Nucleus accumbens (tissue), 56 donors: ENCODE results near the gene TUBB1.
"Not testable (repeated sequence)": the region's sequence is repeated elsewhere in the genome, so short reads cannot be mapped to it uniquely, and the experiment has no call there.

Experiments used
- DNase-seq, 56 donors: peaks; one replicate each; lab custom pipeline; 2025; lab: John Stamatoyannopoulos, UW

TUBB1 gene

DNA sequence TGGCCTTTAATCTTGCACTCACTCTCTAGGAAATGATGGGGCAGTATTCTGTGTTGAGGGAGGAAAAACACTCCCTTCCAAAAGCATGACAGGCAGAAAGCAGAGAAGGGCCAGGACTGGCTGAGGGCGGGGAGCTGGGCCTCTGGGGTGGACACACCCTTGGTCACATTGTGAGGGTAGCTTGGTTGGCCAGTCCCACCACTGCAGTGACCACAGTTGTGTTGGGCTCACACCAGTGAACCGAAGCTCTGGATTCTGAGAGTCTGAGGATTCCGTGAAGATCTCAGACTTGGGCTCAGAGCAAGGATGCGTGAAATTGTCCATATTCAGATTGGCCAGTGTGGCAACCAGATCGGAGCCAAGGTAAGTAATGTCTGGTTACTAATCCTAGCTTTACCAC is at the start of gene TUBB1:
TSS of gene TUBB1 (plus strand) at position 213 of the 400 bp plus-strand sequence. CDS start at position 307, 94 bp downstream.
- no peak for DNase-seq

DNA sequence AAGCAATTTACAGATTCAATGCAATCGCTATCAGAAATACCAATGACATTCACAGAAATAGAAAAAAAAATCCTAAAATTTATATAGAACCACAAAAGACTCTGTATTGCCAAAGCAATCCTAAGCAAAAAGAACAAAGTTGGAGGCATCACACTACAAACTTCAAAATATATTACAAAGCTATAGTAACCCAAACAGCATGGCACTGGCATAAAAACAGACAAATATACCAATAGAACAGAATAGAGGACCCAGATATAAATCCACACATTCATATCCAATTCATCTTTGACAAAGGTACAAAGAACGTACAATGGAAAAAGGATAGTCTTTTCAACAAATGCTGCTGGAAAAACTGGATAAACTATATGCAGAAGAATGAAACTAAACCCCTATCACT is 49.8 kb upstream of the TUBB1 start:
- no peak for DNase-seq

DNA sequence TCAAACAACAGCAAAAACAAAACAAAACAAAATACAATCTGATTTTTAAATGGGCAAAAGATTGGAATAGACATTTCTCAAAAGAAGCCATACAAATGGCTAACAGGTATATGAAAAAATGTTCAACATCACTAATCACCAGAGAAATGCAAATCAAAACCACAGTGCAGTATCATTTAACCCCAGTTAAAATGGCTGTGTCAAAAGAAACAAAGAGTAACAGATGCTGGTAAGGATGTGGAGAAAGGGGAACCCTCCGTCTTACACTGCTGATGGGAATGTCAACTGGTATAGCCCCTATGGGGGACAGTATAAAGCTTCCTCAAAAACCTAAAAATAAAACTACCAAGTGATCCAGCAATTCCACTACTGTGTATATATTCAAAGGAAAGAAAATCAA is 49.1 kb upstream of the TUBB1 start:
- DNase-seq, result no peak

DNA sequence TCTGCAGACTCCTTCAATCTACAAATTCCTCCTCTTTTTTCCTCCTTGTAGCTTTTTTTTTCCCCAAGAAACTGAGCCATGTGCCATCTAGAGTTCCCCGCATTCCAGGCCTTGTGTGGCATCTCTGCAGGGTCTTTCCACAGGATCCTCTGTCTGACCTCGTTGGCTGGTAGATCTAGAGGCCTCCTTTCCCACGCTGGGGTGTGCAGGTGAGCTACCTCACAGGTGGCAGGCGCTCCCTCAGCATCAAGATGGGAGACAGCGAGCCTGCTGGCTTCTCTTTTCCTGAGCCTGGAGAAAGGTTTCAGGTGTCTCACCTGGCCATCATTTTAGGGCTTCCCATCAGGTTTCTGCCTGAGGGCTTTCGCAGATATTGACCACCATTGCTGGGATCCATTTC is 47.8 kb upstream of the TUBB1 start:
- no peak for DNase-seq

DNA sequence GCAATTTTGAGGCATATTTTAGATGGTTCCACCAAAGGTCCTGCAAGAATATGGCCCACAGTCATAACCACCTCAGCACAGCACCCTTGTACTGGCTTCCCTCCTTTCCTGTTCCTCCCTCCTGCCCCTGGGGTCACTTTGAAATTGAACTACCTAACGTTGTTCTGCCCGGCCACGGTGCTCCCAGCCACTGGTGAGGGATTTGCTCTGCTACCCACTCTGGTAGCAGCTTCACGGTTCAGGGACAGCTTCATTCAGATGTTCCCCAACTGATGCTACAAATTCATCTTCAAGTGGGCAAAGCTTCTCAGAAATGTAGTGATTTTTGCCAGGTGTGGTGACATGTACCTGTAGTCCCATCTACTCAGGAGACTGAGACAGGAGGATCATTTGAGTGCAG is 46.0 kb upstream of the TUBB1 start:
- no peak for DNase-seq

DNA sequence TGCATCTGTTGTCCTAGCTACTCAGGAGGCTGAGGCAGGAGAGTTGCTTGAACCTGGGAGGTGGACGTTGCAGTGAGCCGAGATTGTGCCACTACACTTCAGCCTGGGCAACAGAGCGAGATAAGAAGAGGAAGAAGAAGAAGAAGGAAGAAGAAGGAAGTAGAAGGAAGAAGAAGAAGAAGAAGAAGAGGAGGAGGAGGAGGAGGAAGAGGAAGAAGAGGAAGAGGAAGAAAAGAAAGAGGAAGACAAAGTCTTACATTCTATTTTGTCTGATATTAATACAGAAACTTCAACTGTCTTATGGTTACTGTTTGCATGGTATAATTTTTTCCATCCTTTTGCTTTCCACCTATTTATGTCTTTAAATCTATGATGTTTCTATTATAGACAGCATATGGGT is 45.4 kb upstream of the TUBB1 start:
- no peak for DNase-seq

DNA sequence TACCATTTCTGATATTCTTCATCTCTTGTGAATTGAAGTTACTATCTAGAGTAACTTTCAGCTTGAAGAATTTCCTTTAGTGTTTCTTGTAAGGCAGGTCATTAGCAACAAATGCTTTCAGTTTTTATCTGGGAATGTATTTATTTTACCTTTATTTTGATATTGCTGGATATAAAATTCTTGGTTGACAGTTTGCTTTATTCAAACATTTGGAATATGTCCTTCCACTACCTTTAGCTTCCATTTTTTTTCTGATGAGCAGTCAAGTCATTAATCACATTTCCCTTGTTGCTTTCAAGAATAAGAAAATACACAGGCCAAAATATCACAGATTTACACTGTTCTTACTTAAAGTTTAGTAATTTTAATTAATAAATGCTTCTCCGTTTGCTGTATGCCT is 43.9 kb upstream of the TUBB1 start:
- DNase-seq, result no peak

DNA sequence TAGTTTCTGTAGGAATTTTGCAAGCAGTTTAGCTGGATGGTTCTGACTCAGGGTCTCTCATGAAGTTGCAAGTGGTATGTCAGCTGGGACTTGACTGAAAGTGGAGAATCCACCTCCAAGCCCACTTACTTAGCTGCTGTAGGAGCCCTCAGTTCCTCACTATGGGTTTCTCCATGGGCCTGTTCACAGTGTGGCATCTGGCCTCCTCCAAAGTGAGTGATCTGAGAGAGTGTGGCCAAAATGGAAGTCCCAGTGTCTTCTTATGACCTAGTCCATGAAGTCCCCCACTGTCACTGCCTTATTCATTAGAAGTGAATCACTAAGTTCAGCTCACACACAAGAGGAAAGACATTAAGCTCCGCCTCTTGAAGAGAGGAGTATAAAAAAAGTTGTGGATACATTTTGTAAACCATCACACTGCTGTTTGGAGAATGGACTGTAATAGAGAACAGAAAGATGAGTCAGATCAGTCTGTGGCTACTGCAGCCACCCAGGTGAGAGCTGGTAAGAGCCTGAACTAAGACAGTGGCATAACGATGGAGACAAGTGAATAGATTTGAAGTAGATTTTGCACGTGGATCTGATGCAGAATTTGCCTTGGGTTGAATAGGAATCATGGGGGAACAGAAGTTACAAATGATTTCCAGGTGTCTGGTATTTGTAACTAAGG is 43.0 kb upstream of the TUBB1 start:
- DNase-seq, result no peak

DNA sequence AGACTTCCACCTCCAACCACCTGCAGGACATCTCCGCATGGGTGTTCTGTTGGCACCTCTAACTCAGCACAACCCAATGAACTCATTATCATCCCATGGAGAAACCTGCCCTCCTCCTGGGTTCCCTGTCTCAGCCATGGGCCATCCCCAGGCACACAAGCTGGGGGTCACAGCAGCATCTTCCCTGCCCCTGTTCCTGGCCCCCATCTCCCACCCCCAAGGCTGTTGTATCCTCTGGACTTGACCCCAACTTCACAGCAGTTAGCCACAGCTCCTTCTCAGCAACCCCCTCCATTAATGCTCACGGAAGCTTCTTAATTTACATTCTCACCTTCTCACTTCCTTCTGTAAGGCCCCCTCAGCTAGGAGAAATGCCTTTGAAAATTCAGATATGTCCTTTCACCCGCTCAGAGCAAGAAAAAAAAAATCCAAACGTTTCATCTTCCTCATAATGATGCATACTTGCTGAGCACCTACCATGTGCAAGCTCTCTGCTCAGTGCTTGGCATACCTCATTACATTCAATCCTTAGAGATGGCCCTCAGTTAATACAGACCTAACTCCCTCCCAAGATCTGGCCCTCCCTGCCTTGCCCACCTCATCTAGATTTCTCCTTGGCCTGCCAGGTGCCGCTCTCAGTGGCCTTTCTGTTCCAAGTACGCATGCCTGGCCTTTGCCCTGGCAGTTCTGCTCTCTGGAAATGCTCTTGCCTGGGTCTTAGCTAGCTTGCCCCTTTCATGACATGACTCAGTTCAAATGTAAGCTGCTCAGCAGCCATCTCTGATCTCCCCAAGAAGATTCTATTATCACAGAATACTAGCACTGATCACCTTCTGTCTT is 40.7 kb upstream of the TUBB1 start:
- DNase-seq, result no peak

DNA sequence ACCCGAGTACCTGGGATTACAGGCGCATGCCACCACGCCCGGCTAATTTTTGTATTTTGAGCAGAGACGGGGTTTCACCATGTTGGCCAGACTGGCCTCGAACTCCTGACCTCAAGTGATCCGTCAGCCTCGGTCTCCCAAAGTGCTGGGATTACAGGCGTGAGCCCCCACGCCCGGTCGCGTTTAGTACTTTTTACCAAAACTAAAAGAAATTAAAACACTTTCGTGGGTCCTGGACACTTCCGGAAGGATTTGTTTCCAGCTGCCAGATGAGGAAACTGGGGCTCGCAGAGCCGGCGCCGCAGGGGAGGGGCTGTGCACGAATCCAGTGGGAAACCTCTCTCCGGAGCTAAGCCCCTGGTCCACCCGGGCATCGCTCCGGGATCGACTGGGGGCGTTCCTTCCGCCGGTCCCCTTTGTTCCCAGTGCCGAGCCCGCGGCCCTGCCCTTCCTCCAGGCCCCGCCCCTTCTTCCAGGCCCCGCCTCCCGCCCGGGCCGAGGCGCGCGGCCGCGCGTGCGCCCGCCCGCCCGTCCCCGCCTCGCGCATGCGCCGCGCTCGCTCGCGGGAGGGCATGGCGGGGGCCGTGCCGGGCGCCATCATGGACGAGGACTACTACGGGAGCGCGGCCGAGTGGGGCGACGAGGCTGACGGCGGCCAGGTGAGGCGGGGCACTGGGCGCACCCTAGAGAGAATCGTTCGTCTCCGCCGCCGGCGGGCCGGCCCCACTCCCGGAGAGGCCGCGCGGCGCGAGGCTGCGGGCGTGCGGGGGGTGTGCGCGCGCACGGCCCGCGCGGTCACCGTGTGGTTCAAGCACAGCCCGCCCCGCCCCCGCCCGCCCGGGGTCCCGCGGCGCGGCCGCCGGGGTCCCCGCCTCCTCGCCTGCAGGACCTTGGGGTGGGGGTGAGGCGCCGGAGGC is 38.3 kb upstream of the TUBB1 start, which contains the start of gene NELFCD:
TSS of gene NELFCD (plus strand) at position 546 of the 917 bp plus-strand sequence. CDS start at position 600, 54 bp downstream.
- DNase-seq, result peak in 52 of 56 donors; percentile 29 to 87 (median 75)

DNA sequence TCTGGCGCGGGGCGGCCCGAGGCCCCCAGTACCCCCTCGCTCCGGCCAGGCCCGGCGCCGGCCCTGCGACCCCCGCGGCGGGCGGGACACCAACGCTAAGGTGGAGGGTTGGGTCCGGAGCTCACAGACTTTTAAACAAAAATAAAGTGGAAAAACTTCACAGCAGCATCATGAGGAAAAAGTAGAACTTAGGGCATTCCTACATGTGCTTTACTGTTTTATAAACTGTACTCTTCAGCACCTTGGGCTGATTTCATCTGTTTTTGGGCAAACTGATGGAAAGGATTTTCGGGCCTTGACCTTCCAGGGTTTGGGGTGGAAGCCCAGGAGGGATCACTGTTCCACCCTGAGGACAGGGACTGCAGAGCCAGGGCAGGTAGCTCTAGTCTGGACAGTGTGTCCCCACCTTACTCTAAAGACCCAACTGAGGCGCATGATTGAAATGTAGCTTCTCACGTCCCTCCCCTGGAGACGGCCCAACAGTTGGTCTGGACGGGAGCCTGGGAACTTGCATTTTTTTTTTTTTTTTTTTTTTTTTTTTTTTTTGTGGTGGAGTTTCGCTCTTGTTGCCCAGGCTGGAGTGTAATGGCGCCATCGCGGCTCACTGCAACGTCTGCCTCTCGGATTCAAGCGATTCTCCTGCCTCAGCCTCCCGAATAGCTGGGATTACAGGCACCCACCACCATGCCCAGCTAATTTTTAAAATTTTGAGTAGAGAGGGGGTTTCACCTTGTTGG is 37.4 kb upstream of the TUBB1 start:
- DNase-seq, result peak in 1 of 56 donors; percentile 14

DNA sequence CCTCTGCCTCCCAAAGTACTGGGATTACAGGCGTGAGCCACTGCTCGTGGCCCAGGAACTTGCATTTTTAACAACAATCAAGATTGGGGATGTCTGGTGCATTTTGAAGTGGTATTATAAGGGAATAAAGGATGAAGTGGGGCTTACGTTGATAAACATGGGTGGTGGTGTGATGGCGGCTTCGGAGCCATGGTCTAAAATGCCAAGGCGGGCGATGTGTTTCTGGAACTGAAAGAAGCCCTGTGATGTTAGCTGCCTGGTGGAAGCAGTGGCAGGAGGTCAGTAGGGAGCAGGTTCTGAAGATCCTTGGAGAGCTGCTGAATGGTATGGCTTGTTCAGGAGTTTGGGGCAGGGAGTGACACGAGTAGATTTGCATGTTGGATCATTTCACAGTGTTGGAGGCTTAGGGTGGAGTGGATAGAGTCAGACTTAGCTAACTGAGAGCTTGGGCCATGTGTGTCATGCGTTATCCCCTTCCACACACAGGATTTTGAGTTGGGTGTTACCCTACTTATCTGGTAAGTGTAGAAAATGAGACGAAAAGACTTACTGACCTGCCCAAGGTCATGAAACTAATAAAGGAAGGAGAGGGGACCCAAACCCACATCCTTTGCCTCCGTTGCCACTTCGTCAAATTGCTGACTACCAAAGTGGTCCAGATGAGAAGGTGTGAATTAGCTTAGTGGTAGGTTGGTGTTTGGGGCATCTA is 36.7 kb upstream of the TUBB1 start:
- DNase-seq, result no peak

DNA sequence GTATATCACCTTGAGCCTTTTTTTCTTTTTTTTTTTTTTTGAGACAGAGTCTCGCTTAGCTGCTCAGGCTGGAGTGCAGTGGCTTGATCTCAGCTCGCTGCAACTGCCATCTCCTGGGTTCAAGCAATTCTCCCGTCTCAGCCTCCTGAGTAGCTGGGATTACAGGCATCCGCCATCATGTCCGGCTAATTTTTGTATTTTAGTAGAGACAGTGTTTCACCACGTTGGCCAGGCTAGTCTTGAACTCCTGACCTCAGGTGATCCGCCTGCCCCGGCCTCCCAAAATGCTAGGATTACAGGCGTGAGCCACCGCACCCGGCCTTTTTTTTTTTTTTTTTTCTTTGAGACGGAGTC is 36.1 kb upstream of the TUBB1 start:
- DNase-seq, result not testable (repeated sequence)

DNA sequence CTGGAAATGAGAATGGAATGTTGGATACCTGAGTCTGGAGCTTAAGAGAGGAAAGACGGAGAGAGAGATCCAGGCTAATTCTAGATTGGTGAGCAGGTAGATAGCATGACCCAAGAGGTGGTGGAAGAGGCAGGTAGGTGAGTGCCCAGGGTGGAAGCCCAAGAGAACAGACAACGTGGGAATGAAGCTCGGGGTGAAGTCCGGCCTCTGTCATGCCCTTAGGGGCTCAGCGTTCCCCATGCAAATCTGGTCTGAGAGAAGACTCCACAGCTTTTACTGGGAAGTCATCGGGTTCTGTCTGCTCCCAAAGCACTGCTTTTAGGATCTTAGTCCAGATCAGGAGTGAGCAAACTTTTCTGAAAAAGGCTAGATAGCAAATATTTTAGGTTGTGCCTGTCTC is 34.5 kb upstream of the TUBB1 start:
- DNase-seq, result no peak

DNA sequence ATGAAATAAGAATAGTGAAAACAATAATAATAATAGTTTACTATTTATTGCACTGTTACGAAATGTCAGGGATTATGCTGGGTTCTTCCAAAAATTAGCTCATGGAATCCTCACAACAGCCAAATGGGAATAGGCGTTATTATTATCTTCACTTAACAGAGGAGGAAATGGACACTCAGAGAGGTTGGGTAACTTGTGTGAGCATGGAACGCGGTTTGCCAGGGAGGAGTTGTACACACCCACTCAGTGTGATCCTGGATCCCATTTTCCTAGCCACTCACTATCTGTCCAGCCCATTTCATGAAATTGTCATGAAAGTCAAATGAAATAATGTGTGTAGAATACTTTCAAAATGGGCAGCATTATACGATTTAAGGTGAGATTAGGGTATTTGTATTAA is 33.6 kb upstream of the TUBB1 start:
- no peak for DNase-seq

DNA sequence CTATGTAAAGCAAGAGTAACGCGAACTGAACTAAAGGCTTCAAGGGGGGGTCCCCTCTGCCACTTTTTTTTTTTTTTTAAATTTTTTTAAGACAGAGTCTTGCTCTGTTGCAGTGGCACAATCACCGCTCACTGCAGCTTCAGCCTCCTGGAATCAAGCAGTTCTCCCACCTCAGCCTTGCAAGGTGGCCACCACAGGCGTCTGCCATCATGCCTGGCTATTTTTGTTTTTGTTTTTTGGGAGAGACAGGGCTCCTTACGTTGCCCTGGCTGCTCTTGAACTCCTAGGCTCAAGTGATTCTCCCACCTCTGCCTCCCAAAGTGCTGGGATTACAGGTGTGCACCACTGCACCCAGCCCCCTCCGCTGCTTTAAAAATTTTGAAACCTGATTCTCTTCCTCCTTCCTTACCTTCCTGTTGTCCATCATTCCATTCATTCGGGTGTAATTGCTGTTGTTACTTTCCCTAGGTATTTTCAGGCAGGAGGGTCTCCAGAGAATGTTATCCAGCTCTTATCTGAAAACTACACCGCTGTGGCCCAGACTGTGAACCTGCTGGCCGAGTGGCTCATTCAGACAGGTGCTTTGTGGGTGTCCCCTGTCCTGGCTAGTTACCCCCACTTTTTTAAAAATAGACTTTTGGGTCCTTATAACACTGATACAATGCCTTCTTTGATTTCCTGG is 32.8 kb upstream of the TUBB1 start:
- no peak for DNase-seq

DNA sequence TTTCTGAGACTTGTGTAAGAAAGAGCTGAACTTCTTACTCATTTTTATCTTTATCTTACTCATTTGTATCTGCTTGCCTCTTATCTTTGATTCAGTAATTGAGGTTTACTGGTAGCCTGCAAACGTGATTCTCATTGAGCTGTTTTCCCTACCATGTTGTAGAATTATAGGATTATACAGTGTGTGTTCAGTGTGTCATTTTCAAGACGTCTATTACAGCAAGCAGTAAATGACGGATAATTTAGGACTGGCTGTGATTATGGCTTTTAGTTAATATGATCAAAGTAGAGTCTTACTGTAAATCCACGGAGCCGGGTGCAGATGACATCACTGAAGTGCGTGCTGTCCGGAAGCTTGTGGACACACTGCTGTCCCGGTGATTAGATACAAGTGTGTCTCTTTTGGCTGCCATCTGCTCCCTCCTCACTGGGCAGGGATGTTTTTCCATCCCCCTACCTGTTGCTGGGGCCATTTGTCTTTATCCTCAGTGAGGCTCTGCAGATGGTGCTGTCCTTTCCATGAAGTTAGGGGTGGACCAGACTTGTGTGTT is 32.2 kb upstream of the TUBB1 start:
- DNase-seq, result no peak

DNA sequence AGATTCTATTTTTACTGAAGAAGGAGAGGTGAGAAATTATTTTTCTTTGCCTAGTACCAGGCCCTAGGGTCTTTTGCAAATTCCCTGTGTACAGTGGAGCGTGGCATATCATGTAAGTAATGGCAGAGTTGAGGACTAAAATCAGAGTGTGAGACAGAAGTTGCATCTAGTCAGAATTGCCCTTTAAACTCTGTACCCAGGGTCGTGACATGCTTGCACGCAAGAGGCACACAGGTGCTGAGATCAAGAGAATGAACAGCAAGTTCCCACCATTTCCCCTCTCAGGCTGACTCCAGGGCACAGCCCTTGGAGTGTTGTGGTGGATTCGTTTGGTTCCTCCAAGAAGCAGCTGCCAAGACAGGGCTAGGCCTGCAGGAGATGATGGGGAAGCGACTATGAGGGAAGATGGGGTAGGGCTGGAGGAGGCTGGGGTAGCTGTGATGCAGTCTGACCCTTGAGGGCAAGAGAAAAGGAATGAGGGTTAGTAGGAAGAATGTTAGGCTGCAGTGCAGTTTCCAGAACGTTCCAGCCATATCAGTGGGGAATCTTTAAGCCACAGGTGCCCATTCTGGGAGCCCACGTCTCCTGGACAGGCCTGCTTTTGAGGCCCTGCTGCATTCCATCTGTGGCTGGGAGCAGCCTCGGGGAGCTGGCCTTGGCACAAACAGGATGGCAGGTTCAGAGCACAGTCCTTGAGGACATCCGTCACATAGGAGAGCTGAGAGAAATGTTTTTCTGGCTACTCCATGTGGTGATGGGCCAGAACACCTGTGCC is 31.3 kb upstream of the TUBB1 start:
- DNase-seq, result no peak
